HepG2 (cell line): Measurements from ENCODE around the gene NEK6. TPM values are rescaled to one million over a fixed set of nuclear protein-coding genes. Genes with fewer than 3 reads are reported as not detected.

Source experiments
- FOXK1 ChIP-seq: sonication (generic); formaldehyde crosslinking; IDR thresholded peaks from 2 replicates; pipeline ENCODE4 v1.4.0; 2020; ENCODE audit warnings: low read depth, missing genetic modification reagents, borderline replicate concordance
- FOXP4 ChIP-seq: sonication (generic); formaldehyde crosslinking; IDR thresholded peaks from 2 replicates; pipeline ENCODE4 v1.4.0; 2020; ENCODE audit warnings: missing genetic modification reagents
- MIER2 ChIP-seq: IDR thresholded peaks from 2 replicates; pipeline ENCODE4 v1.6.1; 2016; ENCODE audit warnings: missing biosample characterization, missing genetic modification reagents
- NR2F2 ChIP-seq: IDR thresholded peaks from 2 replicates; pipeline ENCODE4 v1.6.1; 2012; ENCODE audit warnings: low read depth, inconsistent platforms, borderline replicate concordance
- POLR2A ChIP-seq, 2 experiments: IDR thresholded peaks; 2 replicates each; pipeline ENCODE4 v1.6.1; 2011; ENCODE audit warnings: low read depth in 2 of 2, low read length in 2 of 2, mild to moderate bottlenecking in 1 of 2, moderate library complexity in 1 of 2; ENCODE audit not compliant: insufficient read depth in 1 of 2
- RXRB ChIP-seq: IDR thresholded peaks from 2 replicates; pipeline ENCODE4 v1.6.1; 2016; ENCODE audit warnings: borderline replicate concordance, missing genetic modification reagents, missing compliant biosample characterization
- SIX4 ChIP-seq: sonication (generic); formaldehyde crosslinking; IDR thresholded peaks from 2 replicates; pipeline ENCODE4 v1.4.0; 2020; ENCODE audit warnings: missing genetic modification reagents
- TAF1 ChIP-seq: sonication (generic); formaldehyde crosslinking; IDR thresholded peaks from 2 replicates; pipeline ENCODE4 v1.4.0; 2020; ENCODE audit warnings: missing genetic modification reagents
- ZNF121 ChIP-seq: sonication (generic); formaldehyde crosslinking; IDR thresholded peaks from 2 replicates; pipeline ENCODE4 v1.5.0; 2020; ENCODE audit warnings: mild to moderate bottlenecking, missing genetic modification reagents
- ZNF136 ChIP-seq: sonication (generic); formaldehyde crosslinking; IDR thresholded peaks from 2 replicates; pipeline ENCODE4 v1.8.1; 2022; ENCODE audit warnings: low read depth, mild to moderate bottlenecking, moderate library complexity, missing genetic modification reagents
- ZNF264 ChIP-seq: sonication (generic); formaldehyde crosslinking; IDR thresholded peaks from 2 replicates; pipeline ENCODE4 v1.4.0; 2020; ENCODE audit warnings: missing genetic modification reagents
- ZNF460 ChIP-seq: sonication (generic); formaldehyde crosslinking; IDR thresholded peaks from 2 replicates; pipeline ENCODE4 v1.5.1; 2020; ENCODE audit warnings: missing genetic modification reagents, mild to moderate bottlenecking, borderline replicate concordance
- ZNF510 ChIP-seq: sonication (generic); formaldehyde crosslinking; IDR thresholded peaks from 2 replicates; pipeline ENCODE4 v1.4.0; 2020; ENCODE audit warnings: low read depth, mild to moderate bottlenecking, missing genetic modification reagents
- ZNF720 ChIP-seq: sonication (generic); formaldehyde crosslinking; IDR thresholded peaks from 2 replicates; pipeline ENCODE4 v1.4.0; 2020; ENCODE audit warnings: missing genetic modification reagents
- polyA plus RNA-seq, 8 experiments: library from polyadenylated mRNA; depleted of rRNA in 3 of 8; stranded (reverse) in 7 of 8; unstranded in 1 of 8; fragments of >200 nt; fragmentation: Illumina TruSeq in 4 of 8; extraction: Trizol in 4 of 8; gene quantifications; 2 replicates each; pipeline versions ENCODE4 v1.2.1 to v1.2.3, GENCODE V29; 2011 to 2016; ENCODE audit warnings: low read depth in 4 of 8, missing spikeins in 1 of 8, mixed read lengths in 1 of 8; ENCODE audit not compliant: insufficient read depth in 1 of 8
- total RNA-seq, 5 experiments: library from RNA; depleted of rRNA; stranded (reverse); fragments of >200 nt; fragmentation: Illumina TruSeq; extraction: Trizol; gene quantifications; 2 replicates each; pipeline ENCODE4 v1.2.3, GENCODE V29; 2016; ENCODE audit warnings: low read depth in 1 of 5

NEK6 gene
- total and polyA plus RNA-seq, 2 of the 13 experiments (the other 11 are each of a cell fraction or from before 2014, with no cell fraction given), result 30.4 to 119 TPM

GRCh38 chr9:124259158-124259808 lies 1.5 kb downstream of the NEK6 start (continued):
- 0 out of 2 replicates have a peak, but pooled peaks have one; percentile 18 for TF ChIP-seq MIER2 (CRISPR knock-in tag)
- no peak for TF ChIP-seq ZNF510
- TF ChIP-seq TAF1 (CRISPR knock-in tag), result no peak; the same call in 1 of the 2 replicates
- TF ChIP-seq FOXP4 (CRISPR knock-in tag), result peak; percentile 51; the same call in 1 of the 2 replicates
- no peak for TF ChIP-seq FOXK1 (CRISPR knock-in tag)
- no peak for TF ChIP-seq ZNF720
- peak; percentile 4; the same call in 1 of the 2 replicates for TF ChIP-seq RXRB (CRISPR knock-in tag)
- peak; percentile 89 for TF ChIP-seq ZNF121
- 0 out of 2 replicates have a peak, but pooled peaks have one; percentile 71 for TF ChIP-seq ZNF136
- TF ChIP-seq ZNF460 (CRISPR knock-in tag), result no peak
- no peak for TF ChIP-seq ZNF264 (CRISPR knock-in tag)
- 0 out of 2 replicates have a peak, but pooled peaks have one; percentile 53 for TF ChIP-seq NR2F2
- peak; percentile 58 to 64; a peak in 3 of 4 replicates for TF ChIP-seq POLR2A (IDR thresholded peaks at IDR 0.05; ENCODE audit: insufficient read depth in 1 of 2, low read depth in 2 of 2, low read length in 2 of 2)
- no peak for TF ChIP-seq SIX4
